Ascending aorta (tissue), 2 donors: ENCODE measurements around the gene NDUFB11. TPM values are rescaled to one million over a fixed set of nuclear protein-coding genes. Genes with fewer than 3 reads are reported as not detected.

Experiments
- DNase-seq, 2 donors: peaks; one replicate each; pipeline ENCODE4 v3.0.0-alpha.2; 2019; ENCODE audit warnings: low spot score in 2 of 2
- H3K27ac ChIP-seq, 2 donors: fragments of 200-600 bp; sonication (generic); one replicate each; pipeline ENCODE4 v1.5.1; 2016 to 2017; ENCODE audit warnings: mild to moderate bottlenecking in 1 of 2
- H3K27me3 ChIP-seq: fragments of 200-600 bp; sonication (generic); one replicate; pipeline ENCODE4 v1.5.1; 2017
- H3K36me3 ChIP-seq, 2 donors: fragments of 200-600 bp; sonication (generic); one replicate each; pipeline ENCODE4 v1.5.1; 2016
- H3K4me1 ChIP-seq, 2 donors: fragments of 200-600 bp; sonication (generic); one replicate each; pipeline ENCODE4 v1.5.1; 2016 to 2017; ENCODE audit warnings: mild to moderate bottlenecking in 1 of 2
- H3K4me3 ChIP-seq, 2 donors: fragments of 200-600 bp; sonication (generic); one replicate each; pipeline ENCODE4 v1.5.1; 2016 to 2017; ENCODE audit warnings: mild to moderate bottlenecking in 1 of 2
- H3K9me3 ChIP-seq, 2 donors: fragments of 200-600 bp; sonication (generic); one replicate each; pipeline ENCODE4 v1.5.1; 2016
- CTCF ChIP-seq, 3 experiments: fragments of 200-600 bp in 2 of 3; fragments of 450-650 bp in 1 of 3; sonication (generic) in 2 of 3; IDR thresholded peaks; one replicate each; pipeline ENCODE4 v1.5.1; 2016 to 2019; ENCODE audit warnings: antibody characterized with exemption in 3 of 3, mild to moderate bottlenecking in 1 of 3, moderate library complexity in 1 of 3
- intact Hi-C: fragments of 100-400 bp; cut with DNase I; formaldehyde crosslinking; loops from one replicate; pipeline ENCODE4 v1.15.1; 2023
- total RNA-seq: library from RNA; depleted of rRNA; stranded (reverse); fragments of >200 nt; gene quantifications from one replicate; pipeline ENCODE4 v1.1.0, GENCODE V29; 2016

NDUFB11 gene
- total RNA-seq, 1 donor from 2014 or later, result 122 TPM

GRCh38 chrX:47164420-47164819 lies 19.9 kb upstream of the NDUFB11 start:
- no peak for DNase-seq
- intact Hi-C loops, result no loop called here
- Histone ChIP-seq H3K4me3 (no peak overlapping the region), H3K4me1 (no peaks in the 10 kb centered on the region), H3K27me3 (no peaks in the 10 kb centered on the region), H3K27ac (no peak overlapping the region), H3K9me3 (no peaks in the 10 kb centered on the region), H3K36me3 (peaks cover 0 to 2% of the 10 kb centered on the region in 2 donors)
- no peak for TF ChIP-seq CTCF (IDR thresholded peaks at IDR 0.05)

GRCh38 chrX:47162927-47163583 lies 18.6 kb upstream of the NDUFB11 start:
- TF ChIP-seq CTCF (IDR thresholded peaks at IDR 0.05), result no peak
- no peaks in the 10 kb centered on the region for H3K9me3 ChIP-seq
- H3K27me3 ChIP-seq, result no peaks in the 10 kb centered on the region
- H3K36me3 ChIP-seq, result no peaks in the 10 kb centered on the region
- no peaks in the 10 kb centered on the region for H3K4me1 ChIP-seq
- intact Hi-C loops, result no loop called here
- no peak overlapping the region for H3K27ac ChIP-seq
- DNase-seq, result no peak
- H3K4me3 ChIP-seq, result no peak overlapping the region

GRCh38 chrX:47160781-47161180 lies 16.3 kb upstream of the NDUFB11 start:
- no peak for DNase-seq
- Histone ChIP-seq H3K9me3 (no peaks in the 10 kb centered on the region), H3K27me3 (no peaks in the 10 kb centered on the region), H3K4me3 (no peak overlapping the region), H3K27ac (no peak overlapping the region), H3K4me1 (no peaks in the 10 kb centered on the region), H3K36me3 (no peaks in the 10 kb centered on the region)
- intact Hi-C loops, result no loop called here
- TF ChIP-seq CTCF (IDR thresholded peaks at IDR 0.05), result no peak

GRCh38 chrX:47158781-47159180 lies 14.3 kb upstream of the NDUFB11 start:
- intact Hi-C loops, result no loop called here
- Histone ChIP-seq H3K27me3 (no peaks in the 10 kb centered on the region), H3K9me3 (no peaks in the 10 kb centered on the region), H3K36me3 (no peaks in the 10 kb centered on the region), H3K4me1 (no peaks in the 10 kb centered on the region), H3K27ac (no peak overlapping the region), H3K4me3 (no peak overlapping the region)
- no peak for TF ChIP-seq CTCF (IDR thresholded peaks at IDR 0.05)
- DNase-seq, result no peak

GRCh38 chrX:47158131-47158530 lies 13.6 kb upstream of the NDUFB11 start:
- Histone ChIP-seq H3K4me3 (no peak overlapping the region), H3K9me3 (no peaks in the 10 kb centered on the region), H3K27ac (no peak overlapping the region), H3K36me3 (no peaks in the 10 kb centered on the region), H3K4me1 (no peaks in the 10 kb centered on the region), H3K27me3 (no peaks in the 10 kb centered on the region)
- no peak for TF ChIP-seq CTCF (IDR thresholded peaks at IDR 0.05)
- intact Hi-C loops, result no loop called here
- no peak for DNase-seq
